ELR (cell line): ENCODE results near the gene TRAK2.
"Not testable (repeated sequence)": the region's sequence is repeated elsewhere in the genome, so short reads cannot be mapped to it uniquely, and the experiment has no call there.

ENCODE experiments used
- DNase-seq: peaks from one replicate; pipeline ENCODE4 v3.0.0-alpha.2; 2015; ENCODE audit warnings: low read depth

The TRAK2 gene

GRCh38 chr2:201448701-201449100 is 2.6 kb downstream of the TRAK2 start:
- DNase-seq: peak; percentile 34

GRCh38 chr2:201448061-201448460 is 3.2 kb downstream of the TRAK2 start:
- DNase-seq: no peak

GRCh38 chr2:201447086-201447485 is 4.2 kb downstream of the TRAK2 start:
- no peak for DNase-seq

DNA sequence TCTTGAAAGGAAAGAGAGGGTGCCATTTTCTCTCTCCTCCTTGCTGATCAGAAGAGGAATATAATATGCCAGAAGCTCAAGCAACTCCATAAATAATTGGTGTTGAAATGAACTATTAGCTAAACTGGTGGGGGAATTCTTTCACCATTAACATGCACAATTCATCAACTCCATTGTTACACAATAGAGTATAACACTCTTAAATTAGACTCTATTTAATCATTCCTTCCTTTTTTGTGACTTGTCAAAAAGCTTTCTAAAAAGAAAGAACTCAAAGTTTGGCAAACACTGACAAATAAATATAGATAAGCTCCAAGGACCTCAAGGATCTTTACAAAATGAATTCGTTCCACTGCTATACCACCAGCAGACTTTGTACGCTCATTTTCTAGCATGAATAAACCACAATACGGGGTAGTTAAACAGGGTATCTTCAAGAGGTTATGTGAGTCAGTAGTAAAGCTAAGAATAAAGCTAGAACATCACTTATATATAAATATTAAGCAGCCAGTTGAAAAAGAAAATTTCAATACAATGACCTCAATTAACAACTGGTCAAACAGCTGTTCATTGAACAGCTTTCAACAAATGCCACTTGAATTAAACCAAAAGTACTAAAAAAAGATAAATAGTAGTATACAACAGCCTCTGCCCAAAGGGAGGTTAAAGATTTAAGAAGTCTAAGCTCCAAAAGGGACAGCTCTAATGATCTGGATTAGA is 6.4 kb downstream of the TRAK2 start:
- DNase-seq: no peak

DNA sequence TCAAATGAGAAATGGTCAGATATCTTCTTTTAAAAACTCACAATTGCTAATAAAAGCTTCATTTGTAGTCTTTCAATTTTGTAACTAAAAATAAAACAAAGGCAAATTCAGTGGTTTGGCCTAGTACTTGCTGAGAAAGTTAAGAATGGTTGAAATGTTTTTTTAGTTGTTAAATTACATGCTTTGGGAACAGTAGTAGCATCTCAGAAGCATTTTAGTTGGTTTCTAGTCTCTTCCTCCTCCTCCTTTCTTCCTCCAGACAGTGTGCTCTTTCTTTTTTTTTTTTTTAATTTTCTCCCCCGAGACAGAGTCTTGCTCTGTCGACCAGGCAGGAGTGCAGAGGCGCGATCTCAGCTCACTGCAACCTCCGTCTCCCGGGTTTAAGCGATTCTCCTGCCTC is 9.8 kb downstream of the TRAK2 start:
- DNase-seq: no peak

DNA sequence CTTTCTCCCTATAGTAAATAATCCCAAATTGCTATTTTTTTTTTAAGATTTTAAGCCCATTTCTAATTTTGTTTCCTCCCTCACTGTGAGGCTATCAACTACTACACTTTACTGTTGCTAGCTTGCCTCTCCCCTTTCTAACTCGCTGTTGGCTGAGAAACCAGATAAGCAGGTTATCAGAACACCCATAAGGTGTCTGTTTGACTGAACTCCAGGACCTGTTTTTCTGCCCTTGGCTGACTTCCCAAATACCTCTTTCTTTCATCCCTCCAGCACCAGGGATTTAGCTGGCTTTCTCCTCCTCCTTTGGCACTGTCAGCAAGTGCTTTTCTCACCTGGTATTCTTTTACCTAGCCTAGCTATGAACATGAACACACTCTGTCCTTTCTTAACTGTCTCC is 11.1 kb downstream of the TRAK2 start:
- no peak for DNase-seq

- DNase-seq: not testable (repeated sequence)
Observed at GRCh38 chr2:201439336-201439922, 11.8 kb downstream of the TRAK2 start.

GRCh38 chr2:201436141-201436540 is 15.1 kb downstream of the TRAK2 start:
- DNase-seq: no peak

DNA sequence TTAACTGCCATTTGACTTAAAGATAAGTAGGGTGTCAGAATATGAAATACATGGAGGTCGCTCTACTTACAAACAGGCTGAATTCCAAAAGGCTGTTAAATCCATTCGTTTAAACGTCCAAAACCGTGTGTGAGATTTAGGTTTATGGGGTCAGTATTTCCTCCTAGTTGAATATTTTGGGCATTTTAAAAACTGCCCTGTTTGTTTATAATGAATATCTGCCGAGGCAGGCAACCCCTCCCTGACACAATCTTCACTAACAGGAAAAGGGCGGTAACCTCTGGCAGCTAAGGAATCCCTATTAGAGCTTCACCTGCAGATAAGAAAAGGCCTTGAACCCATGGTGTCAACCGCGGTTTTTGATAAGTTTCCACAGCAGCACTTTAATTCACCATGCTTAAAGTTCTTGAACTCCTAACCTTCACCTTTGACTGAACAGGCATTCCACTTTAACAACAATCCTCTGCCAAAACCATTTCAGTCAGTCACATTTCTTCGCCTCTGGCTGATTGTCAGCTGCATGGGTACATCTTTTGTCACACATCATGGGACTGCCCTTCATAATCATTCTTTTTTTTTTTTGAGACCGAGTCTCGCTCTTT is 17.8 kb downstream of the TRAK2 start:
- DNase-seq: no peak

- peak; percentile 37 for DNase-seq
Observed at GRCh38 chr2:201432621-201433393, 18.5 kb downstream of the TRAK2 start.

DNA sequence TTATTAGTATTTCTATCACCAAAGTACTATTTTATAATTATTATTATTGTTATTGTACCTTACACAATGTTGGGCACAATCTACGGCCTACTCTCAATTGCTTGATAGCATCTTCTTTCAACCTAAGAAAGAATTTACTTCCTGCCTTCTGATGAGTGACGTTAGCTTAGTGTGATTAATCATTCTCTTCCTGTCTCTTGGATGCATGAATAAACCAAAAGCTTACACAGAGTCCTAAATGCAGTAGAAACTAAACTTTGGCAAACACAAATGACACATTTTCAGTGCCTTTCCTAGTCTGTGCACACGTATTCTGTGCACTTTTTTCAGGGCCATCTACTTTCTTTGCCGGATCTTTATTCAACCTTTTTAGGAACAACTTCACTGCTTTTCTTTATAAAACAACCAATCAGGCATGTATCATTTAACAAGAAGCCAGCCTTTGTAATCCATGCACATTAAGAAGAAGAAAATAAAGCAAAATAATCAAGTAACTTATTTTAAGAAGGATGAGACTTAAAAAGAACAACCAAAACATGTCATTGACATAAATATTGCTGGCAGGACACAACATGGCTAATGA is 19.1 kb downstream of the TRAK2 start:
- DNase-seq: peak; percentile 88

- DNase-seq: no peak
Observed at GRCh38 chr2:201430839-201431238, 20.4 kb downstream of the TRAK2 start.

GRCh38 chr2:201430322-201430721 is 20.9 kb downstream of the TRAK2 start:
- not testable (repeated sequence) for DNase-seq

DNA sequence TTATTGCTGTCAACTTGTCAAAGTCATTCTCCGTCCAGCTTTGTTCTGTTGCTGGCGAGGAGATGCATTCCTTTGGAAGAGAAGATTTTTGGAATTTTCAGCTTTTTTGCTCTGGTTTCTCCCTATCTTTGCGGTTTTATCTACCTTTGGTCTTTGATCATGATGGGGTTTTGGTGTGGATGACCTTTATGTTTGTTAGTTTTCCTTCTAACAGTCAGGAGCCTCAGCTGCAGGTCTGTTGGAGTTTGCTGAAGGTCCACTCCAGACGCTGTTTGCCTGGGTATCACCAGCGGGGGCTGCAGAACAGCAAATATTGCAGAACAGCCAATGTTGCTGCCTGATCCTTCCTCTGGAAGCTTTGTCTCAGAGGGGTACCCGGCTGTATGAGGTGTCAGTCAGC is 21.4 kb downstream of the TRAK2 start:
- not testable (repeated sequence) for DNase-seq

DNA sequence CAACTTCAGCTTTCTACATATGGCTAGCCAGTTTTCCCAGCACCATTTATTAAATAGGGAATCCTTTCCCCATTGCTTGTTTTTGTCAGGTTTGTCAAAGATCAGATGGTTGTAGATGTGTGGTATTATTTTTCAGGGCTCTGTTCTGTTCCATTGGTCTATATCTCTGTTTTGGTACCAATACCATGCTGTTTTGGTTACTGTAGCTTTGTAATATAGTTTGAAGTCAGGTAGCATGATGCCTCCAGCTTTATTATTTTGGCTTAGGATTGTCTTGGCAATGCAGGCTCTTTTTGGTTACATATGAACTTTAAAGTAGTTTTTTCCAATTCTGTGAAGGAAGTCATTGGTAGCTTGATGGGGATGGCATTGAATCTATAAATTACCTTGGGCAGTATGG is 22.9 kb downstream of the TRAK2 start:
- DNase-seq: not testable (repeated sequence)

GRCh38 chr2:201425952-201426351 is 25.3 kb downstream of the TRAK2 start:
- no peak for DNase-seq

DNA sequence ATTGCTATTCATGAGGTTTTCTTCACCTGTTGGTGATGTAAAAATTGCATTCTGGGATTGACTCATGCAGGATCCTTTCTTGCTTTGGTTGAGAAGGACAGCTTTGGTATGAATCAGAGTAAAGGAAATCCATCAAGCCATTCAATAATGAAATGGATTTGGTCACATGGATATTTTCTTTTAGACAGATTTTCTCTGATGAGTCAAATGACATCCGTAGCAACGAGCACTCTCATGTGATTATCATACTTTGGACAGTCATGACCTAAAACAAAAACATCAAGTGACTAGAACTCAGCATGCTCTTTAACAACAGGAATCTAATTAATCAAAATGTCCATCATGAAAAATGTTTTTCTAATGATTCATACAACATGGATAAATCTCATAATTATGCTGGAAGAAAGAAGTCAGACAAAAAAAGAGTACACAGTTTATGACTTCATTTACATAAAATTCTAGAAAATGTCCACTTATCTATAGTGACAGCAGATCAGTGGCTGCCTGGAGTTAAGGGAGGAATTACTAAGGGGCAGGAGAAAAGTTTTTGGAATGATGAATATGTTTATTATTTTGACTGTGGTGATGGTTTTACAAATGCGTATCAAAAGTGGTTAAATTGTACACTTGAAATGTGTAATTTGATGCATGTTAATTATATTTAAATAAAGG is 30.7 kb downstream of the TRAK2 start:
- DNase-seq: peak; percentile 87

DNA sequence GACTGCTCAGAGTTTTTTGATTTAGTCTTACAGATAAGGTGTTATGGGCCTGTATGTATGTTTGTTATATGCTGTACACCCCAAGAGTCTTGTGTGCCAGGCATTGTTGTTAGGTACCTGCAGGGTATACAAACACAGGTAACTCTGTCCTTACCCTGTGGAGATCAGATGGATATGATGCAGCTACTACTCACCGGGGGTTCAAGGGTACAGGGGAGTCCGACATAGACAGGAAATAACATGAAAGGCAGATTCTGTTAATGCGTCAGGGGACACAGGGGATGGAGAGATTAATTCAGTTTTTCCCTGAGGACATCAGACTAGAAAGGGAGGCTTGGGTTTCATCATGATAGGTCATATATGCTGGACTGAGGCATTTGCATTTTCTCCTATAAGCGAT is 31.3 kb downstream of the TRAK2 start:
- DNase-seq: no peak

DNA sequence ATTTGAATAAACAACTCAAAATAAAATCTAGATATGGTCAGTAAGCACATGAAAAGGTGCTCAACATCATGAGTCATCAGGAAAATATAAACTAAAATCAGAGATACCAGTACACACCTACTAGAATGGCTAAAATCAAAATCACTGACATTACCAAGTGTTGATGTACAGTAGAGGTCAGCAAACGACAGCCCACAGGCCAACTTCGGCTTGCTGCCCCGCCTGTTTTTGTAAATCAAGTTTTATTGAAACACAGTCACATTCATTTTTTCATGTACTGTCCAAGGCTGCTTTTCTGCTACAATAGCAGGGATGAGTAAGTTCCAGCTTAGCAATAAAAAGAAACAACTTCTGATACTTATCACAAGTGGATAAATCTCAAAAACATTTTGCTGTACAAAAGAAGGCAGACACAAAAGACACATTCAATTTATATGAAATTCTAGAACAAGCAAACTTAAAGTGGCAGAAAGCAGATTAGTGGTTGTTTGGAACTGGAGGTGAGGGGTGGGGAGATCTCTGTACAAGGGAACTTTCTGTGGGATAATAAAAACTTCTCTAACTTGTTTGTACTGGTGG is 32.1 kb downstream of the TRAK2 start:
- peak; percentile 59 for DNase-seq

DNA sequence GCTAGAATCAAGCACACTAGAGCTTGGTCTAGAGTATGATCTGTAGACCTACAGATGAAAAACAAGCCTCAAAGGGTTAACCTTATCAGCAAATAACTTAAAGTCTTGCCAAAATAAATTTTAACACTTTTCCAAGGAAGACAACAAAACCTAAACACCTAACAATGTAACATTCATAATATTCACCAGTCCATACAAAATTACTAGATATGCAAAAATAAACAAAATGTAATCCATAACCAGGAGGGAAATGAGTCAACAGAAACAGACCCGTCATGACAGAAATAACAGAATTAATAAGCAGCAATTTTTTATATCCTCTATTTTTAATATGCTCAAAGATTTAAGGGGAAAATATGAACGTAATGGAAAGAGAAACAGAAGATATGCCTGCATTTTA is 36.1 kb downstream of the TRAK2 start:
- DNase-seq: peak; percentile 32
